HG03060 (cell line): ENCODE measurements around the gene ARHGAP15.

ENCODE experiments used
- ATAC-seq: cut with Tn5 transposase; IDR thresholded peaks from one replicate; pipeline ENCODE4 v1.9.1; 2021; ENCODE audit warnings: low read depth, moderate number of reproducible peaks; ENCODE audit not compliant: unreplicated experiment

ARHGAP15 gene

DNA sequence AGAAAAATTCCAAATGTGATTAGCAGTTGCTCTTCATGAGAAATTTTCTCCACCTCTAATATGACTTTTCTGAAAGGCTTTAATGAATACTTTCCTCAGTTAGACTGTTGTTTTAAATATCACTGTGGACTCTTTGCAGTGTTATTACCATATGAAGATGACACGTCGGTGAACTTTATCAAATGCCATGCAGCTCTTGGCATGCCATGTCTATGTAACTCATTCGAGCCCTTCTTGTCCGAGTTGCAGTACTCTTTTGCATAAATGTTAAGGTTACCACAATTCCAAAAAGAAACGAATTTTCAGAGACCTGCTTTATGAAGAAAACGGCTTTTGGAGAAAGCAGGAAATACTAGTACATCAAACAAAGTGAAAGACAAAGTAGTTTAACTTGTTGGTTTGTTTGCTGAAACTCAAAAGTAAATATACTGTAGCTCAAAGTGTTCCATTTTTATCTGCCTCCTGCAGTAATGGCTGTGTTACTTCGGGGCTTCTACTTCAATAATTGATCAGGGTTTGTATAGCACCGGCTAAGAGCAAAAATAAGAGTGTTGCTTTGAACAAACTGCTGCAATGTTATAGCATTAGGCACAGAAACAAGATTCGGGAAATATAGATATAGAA lies 204.1 kb downstream of the ARHGAP15 start:
- ATAC-seq = no peak

DNA sequence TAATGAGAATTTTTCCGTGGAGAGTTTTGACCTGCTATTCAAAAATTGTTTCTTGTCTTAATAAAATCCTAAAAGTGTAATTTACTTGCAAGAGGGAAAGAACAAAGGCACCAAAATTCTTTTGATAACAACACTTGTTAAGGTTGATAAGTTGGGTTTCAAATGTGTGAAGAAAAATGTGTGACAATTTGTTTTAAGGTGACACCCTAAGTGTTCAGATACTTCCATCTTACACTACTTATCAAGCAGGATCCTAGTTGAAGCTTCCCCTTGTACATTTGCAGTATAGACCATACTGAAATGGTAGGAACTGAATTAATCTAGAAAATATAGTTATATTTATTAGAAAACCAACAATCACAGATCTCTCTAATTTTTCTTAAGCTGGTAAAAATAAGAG lies 204.6 kb downstream of the ARHGAP15 start:
- no peak for ATAC-seq

DNA sequence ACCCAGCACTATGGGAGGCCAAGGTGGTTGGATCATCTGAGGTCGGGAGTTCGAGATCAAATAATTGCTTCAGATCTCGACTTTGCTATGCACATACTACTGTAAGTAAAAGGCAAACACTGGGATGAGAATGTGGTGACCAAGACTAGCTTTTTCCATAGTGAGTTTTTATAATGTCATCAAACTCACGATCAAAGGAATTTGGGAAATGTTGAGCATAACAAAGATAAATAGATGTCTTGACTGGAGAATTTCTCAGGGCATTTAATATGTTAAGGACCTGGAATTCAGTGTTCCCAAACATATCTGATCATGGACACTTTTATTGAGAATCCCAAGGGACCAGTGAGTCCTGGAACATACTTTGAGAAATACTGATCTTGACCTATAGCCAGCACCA lies 205.6 kb downstream of the ARHGAP15 start:
- no peak for ATAC-seq

DNA sequence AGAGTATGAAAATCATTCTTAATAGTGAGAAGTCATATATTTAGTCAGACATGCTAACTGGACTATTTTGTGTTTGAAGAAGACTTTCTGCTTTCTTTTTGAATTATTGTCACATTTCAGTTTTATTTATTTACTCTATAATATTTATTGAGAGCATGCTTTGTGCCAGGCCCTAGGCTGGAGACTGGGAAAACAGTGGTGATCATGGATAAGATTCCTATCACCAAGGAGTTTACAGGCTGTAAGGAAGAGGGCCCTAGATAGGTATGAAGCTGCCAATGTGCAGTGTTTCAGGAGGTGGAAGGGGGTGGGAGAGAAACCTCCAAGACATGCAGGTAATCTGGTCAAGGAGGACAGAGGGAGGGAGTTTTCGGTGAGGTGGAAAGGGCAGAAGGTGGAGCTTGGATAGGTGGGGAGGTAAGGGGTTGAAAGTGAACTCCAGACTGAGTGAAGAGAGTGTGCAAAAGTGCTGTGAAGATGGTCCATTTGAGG lies 207.5 kb downstream of the ARHGAP15 start:
- ATAC-seq = no peak

DNA sequence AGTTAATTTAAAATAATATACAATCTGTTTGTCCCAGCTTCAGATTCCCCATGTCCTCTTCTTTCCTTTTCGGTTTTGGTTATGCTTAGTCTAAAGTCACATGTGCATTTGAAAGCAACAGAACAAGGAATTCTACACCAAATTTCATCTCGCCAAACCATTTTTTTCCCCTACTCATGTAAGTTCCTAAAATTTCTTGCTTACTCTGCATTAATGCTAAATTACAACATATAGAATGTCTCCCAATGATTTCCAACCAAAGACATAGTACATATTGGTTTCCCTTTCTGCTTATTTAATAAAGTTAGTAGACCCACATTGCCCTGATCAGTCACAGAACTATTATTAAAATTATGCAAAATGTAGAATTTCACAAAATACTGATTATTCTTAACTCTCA lies 212.3 kb downstream of the ARHGAP15 start:
- ATAC-seq = no peak

DNA sequence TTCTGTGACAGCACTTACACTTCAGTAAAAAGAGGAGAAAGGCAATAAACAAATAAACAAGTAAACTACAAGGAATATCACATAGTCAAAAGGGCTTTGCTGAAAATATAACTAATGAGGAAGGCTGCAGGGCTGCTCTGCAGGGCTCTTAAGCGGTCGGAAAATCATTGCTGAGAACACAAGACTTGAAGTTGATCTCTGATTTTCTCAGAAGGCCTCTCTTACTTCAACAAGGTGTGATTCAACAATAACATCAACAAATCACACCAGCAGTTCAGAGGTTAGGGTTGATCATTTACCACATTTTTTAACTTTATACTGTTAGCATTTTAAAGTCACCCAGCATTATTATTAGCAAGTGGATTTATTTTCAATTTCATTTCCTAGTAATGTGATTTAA lies 215.6 kb downstream of the ARHGAP15 start:
- no peak for ATAC-seq

DNA sequence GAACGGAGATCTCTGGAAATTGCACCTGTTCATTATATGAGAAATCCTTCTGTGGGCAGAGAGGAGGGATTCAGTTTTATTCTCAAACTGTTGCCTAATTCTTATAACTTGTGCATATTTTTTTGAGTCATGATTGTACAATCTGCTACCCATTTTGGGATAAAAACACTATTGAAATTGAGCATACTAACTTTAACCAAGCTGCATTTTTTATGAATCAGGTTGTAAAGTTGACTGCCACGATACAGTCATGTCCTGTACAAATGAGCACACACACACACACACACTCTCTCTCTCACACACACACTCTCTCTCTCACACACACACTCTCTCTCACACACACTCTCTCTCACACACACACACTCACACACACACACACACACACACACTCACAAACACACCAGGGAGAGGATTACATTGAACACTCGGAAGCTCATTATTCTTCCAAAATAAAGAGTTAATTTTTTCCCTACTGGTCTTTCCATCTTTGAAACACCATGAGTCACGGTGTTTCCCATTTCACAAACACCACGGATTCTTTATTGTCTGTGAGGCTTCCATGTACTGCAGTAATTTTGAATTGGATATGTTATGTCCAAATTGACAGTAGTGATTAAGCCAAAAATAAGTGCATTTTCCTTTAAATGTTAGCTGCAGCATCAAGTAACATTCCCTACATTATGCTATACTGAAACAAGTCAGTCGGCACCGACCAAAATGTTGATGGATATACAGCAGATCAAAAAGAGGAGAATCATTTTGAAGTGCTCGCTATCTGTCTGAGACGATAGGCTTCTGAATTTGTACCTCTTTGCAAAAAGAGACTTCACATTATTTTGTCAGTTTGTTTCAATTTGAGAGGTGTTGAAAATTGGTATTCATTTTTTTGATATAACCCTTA lies 216.9 kb downstream of the ARHGAP15 start:
- ATAC-seq = no peak

DNA sequence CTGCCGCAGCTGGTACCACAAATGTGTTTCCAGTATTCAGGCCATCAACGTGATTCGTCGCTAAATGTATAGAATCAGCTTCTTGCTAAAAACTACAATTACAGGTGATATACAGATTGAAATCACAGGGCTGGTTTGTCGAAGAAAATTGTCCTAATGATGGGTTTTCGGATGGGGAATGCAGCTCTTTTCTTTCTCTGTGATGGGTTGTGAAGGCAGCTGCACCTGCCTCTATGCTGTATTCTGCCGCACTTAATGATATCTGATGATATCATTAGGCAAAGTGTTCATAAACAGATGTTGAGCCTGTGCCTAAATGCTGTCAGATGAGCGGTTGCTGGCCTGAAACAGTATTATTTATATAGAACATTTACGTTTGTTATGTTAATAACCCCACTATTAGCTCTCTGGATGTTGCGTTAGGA lies 218.1 kb downstream of the ARHGAP15 start:
- no peak for ATAC-seq

DNA sequence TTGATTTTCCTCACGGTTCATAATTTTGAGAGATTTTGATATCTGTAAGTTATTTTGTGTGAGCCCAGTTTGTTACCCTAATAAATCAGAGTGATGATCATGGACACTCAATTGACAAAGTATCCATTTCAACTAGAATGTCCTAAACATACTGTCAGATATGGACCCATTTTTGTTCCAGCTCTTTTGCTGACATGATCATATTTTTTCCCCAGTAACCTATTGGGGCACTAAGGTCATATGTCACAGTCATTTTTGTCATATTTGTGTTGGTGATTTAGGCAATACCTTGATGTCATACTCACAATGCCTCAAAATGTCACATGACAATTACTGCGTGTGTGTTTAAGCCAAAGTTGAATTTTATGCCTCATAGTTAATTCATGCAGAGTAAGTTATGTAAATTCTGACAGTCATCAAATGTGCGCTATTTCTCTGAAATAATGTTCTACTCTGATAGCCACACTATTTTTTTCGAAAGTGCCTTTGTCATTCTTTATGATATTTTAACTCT lies 218.7 kb downstream of the ARHGAP15 start:
- ATAC-seq = no peak

DNA sequence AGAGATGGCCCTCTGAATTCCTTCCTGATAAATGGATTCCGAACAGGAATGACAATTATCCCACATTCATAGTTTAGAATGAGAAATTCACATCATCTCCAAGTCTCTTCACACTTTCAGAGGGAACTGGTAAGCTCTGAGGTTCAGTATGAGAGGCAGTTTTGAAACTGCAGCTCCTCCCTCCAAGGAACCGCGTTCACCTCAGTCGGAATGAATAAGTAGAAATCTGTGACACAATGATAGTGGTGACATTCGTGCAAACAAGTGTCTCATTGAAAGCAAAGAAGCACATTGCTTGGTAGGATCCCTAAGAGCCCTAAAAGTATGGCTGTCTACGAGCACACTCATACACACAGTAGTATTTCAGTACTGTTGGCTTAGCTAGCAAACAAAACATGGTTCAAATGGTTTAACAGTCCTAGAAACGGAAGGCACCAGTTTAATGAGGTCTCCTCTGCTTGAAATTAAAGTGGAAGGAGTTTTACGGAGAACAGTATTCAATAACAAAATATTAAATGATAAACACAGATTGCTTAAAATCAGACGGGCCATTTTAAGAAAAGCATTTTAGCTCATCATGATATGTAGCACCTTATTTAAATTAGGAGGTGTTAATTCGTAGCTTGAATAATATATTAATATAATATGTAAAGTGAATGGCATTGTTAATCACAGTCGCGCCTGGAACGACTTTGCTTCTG lies 225.0 kb downstream of the ARHGAP15 start:
- no peak for ATAC-seq

DNA sequence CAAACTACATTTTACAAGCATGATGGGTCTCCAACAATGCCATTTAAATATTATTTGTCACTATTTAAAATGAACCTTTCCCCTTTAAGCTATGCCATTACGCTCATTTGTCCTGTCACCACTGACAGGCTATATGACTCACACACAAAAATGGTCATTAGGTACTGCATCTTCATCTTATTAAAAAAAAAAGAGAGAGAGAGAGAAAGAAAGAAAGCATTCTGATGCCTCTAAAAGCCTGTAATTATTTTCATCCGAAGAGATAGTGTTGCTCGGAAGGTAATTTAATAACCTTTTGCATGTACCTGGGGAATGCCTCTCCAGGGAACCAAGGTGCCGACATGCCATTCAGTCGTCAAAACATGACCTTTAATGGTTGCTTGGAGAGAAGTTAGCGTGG lies 226.7 kb downstream of the ARHGAP15 start:
- ATAC-seq = no peak

DNA sequence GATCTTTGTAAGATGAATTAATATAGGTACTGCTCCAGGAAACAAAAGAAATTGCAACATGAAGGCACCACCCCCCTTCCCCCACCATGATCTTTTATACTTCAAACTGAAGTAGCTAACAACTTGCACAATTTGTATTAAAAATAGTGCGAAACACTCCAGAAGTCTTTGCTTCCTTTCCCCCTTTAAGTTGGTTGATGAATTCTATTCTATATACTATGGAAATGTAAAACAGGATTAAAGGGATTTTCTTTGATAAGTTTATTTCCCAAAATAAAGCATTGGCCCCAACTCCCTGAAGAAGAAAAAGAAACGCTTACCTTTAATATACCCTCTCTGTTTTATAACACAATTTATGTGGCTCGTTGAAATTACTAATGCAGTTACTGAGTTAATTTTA lies 227.1 kb downstream of the ARHGAP15 start:
- ATAC-seq = no peak

DNA sequence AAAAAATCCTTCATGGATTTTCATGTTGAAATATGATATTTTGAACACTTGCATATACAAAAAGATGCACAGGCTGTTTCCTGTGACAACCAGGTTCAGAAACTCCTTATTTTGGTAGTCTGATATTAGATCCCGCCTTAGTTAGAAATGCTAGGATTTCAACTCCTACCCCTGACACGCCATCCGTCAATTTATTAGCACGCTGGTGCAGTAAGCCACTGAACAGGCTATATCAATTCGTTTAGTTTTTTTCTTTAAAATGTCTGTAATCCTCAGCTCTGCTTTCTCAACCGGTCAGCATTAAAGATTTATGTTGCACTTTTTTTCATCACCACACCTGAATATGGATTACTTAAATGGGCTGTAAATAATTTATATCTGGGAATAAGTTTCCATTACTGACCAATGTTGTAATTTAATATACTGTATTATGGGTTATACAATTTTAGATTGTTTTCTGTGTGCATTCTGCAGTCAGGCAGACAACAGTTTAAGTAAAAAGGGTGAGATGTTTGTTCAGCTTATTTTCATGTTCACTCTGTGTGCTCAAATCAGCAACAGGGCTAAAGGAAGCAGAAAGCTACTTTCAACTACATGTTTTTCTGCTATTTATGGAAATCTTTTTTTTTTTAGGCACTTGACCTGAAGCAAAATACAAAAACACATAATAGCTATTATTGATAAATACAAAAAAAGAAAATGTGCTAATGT lies 227.7 kb downstream of the ARHGAP15 start:
- ATAC-seq = no peak

DNA sequence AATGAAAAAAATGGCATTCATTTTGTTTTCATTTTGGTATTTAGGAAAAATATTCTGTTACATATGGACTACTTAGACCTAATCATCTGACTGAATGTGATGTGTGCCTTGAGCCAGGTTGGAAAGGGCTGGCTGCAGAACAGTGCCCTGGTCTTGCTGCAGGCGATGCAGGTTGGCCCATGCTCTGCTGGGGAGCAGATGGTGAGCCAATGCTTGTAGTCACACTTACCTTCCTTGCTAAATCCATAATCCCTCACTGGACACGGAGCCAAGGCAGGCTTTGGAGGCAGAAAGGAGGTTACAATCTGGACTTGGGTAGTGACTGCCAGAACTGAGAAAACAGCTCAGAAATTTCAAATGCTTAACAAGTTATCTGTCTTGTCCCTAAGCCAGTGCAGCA lies 228.7 kb downstream of the ARHGAP15 start:
- ATAC-seq = no peak

DNA sequence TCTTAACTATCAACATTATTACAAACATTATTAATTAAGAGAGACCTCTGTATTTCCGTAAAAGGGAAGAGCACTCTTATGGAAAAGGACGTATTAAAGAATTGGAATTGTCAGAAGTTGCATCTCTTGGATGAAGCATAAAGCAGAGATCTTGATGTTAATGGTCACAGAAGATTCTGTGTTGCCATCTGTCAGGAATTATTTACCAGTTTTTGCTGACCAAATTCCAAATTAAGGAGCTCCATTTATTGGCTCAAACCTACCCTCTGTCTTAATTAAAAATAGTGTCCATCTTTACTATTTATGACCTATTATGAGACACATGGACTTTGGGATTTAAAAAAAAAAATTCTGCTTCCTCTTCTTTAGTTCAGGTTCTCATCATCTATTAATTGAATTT lies 232.1 kb downstream of the ARHGAP15 start:
- ATAC-seq = no peak

DNA sequence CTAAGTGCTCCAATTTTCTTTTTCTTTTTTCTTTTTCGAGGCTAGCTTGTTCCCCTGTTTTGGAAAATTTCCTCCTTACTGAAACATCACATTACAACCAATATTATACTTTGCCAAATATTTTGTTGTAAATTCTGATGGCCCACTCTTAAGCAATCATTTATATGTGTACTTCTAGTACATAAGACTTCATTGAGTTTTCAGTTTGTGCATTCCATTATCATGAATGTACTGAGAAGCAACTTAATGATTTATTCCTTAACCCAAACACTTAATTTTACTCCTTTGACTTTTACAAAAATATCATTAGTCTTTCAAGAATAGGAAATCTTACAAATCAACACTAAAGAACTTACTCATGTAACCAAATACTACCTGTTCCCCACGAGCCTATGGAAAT lies 242.4 kb downstream of the ARHGAP15 start:
- ATAC-seq = no peak

DNA sequence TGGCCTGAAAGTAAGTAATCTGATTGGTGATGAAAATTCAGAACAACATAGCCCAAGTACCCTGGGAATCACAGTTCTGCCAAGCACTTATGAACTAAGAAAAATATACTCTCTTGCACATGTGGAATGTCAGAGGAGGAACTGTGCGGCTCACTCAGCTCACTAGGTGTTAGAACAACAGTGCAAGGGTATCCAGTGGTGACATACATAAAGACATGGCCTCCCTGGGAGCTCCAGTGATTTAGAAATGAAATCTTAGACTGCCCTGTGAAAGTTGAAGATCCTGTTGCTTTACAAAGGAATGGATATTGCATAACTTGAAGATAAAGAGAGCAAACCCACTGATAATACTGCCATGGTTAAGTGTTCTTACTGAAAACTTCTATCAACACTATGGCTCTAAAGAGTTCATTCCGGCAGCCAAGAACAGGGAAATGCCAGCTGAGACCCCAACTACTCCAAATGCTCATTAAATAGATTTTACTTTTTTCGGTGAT lies 246.2 kb downstream of the ARHGAP15 start:
- no peak for ATAC-seq

DNA sequence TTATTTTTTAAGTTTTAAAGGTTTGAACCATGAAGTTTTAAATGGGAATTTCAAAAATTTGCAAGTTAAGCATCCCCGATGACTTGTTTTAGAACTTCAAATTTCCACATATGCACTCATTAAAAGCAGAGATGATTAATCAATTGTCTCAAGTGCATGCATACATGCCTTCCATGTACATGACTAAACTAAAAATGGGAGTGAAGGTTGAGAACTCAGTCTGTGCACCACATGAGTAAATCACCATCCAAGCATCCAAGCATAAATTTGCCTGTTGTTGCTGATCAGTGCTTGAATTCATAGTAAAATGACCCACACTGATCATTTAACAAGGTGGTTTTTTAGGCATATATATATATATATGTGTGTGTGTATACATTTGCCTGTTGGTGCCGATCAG lies 249.8 kb downstream of the ARHGAP15 start:
- ATAC-seq = no peak

DNA sequence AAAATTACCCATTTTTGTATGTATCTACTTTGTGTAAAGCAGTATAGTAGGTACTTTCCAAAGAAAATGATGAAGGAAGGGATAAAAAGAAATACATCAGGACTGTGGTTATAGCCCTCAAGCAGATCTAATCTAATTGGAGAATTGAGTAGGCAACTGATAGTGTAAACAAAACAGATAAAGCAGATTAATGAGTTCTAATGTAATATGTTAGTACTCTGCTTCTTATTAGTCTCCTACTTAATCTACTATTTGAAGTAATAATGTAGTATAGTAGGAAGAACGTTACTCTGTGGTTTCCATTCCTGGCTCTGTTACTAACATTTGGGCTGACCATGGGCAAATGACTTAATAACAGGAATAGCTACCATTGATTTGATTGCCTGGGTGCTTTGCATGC lies 250.7 kb downstream of the ARHGAP15 start:
- ATAC-seq = no peak

DNA sequence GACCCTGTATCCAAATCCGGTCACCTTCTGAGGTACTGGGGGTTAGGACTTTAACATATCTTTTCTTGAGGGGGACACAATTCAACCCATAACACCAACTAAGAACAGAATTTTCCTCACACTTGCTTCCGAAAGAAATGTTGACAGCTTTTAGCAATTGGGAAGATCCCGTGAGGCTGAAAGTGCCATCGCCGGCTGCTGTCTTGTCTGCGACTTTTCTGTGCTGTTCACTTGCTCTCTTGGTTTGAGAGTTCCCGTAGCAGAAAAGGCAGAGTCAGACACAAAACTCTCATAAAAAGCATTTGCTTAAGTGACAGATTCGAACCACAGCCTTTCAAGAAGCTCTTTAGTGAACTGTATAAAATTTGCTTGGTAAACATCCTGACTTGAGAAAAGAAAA lies 253.4 kb downstream of the ARHGAP15 start:
- ATAC-seq = no peak
